GDM1 (cell line): Measurements from ENCODE around the gene ZFAND5.

Experiments
- DNase-seq: peaks from one replicate; lab custom pipeline; 2025; lab: John Stamatoyannopoulos, UW

ZFAND5 gene

DNA sequence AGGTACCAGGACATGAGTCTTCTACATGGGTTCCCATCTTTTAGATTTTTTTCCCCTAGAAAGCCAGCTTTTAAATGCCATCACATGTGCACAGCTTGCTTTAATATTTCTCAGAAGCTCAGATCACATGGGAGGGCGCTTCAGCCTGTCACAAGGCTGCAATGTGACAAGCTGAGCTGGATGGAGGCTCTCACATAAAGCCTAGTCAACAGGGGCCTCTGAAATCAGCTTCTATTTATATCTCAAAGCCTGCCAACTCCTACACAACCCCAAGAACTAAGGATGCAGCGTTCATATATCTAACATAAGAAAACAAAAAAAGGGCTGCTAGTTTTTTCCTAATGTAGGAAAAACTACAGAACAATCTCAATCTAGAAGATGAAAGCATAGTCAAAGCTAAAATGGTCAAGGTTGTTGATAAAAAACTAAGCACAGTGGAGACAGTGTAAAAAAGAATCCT, 2.3 kb downstream of the ZFAND5 start:
- no peak for DNase-seq

DNA sequence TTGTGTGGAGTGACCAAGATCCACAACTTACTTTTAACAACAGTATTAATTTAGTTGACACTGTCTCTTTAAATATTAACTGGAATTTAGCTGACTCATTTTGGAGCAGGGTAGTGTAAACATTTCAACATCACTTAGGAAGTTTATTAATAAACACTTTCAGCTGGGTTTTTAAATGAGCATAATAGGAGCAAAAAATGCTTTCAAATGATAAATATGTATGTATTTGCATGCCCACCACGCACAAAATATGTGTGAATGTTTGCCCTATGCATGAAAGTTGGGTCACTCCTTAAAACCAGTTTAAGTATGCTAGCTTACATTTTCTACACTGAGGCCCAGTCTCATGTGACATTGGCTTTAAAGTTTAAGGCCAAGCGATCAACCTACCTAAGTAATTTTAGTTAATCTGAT, 2.9 kb downstream of the ZFAND5 start:
- no peak for DNase-seq

DNA sequence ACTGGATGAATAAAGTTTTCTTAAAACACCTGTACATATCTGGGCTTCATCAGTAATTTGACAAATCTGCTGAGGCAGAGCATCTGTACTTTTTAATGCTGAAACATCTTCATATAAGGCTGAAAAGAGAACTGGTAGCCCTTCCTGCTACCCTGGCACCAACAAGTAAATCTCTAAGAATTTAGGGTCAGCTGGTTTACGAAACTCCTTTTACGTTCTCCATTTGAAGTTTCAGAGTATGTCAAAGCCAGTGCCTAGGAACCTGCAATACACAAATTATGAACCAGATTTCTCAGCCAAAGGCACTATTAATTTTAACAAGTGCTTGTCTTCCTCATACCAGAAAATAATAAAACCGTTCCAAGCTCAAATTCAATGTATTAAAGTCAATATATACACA, 3.8 kb downstream of the ZFAND5 start:
- DNase-seq = no peak

GRCh38 chr9:72360324-72360723, 4.7 kb downstream of the ZFAND5 start:
- no peak for DNase-seq

DNA sequence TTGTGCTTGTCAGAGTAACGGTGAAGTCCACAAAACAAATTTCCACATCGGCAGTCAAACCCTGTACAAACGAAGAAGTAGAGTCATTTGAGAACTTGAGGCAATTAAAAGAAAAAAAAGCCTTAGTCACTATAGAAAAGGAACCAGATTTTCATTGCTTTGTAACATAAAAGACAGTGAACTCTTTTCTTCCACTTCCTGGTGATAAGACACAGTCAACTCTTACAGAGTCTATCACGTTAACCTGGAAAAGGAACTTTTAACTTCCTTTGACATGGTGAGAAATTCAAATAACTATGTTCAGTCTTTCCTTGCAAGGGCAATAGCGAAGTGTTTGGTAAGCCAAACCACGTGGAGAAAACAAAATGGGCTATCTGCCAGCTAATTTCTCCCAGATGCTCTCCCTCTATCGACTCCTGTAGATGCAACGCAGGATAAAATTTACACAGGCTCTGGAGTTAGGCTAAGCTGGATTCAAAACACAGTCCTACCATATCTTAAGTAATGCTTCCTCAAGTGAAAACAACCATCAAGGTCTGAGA, 8.9 kb downstream of the ZFAND5 start:
- DNase-seq = no peak

DNA sequence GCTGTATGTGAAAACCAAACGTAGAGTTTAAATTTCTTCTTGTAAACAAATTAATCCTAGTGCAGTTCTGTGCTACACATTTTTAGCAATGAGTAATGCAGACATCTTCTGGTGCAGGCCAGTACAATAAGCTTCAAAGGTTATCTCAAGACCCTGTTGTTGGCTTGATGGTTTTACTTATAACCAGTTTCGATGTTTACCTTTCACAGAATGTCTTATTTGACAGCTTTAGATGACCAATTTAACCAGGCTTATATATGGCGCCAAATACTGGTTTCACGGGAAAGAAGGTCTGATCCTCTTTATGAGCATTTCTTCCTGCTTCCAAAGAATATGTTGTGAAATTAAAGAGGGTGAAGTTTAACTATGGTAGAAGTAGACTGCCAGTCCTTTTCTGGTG, 9.9 kb downstream of the ZFAND5 start:
- no peak for DNase-seq

DNA sequence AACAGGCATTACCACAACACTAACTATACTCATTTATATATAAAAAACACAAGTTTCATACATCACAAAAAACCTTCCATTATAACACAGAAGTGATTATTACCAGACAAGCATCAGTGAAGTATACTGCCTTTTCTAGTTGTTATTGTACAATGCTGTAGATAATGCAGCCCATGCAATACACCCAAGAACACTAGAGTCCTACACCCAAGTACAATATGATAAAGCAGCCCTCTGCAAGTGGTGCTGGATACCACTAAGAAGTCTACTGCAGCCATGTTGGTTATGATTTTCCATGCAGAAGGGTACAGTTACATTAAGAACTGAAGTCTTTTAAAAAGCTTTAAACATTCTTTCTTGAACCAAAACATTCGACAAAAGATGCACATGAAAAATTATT, 10.3 kb downstream of the ZFAND5 start:
- no peak for DNase-seq

DNA sequence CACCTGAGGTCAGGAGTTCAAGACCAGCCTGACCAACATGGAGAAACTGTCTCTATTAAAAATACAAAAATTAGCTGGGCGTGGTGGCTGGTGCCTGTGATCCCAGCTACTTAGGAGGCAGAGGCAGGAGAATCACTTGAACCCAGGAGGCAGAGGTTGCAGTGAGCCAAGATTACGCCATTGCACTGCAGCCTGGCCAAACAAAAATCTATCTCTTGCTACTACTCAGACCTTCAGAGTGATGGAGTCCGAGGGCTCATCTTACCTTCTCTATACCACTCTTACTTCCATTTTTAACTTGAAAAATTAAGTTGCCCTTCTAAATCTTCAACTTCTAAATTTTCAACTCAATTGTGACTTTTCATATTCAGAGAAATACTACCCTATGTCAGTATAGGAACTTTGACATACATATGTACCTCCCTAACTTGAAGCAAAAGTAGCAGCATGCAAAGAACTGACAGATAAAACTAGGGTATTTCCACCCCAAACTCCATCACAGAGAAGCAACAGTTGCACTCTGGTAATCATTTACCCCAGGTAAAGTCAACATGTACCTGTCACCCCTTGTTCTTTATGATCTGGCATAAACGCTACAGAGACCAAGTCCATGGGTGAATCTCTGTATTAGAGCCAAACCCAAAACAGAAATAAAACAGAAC, 11.4 kb downstream of the ZFAND5 start:
- no peak for DNase-seq

GRCh38 chr9:72352911-72353388, 12.1 kb downstream of the ZFAND5 start:
- no peak for DNase-seq

DNA sequence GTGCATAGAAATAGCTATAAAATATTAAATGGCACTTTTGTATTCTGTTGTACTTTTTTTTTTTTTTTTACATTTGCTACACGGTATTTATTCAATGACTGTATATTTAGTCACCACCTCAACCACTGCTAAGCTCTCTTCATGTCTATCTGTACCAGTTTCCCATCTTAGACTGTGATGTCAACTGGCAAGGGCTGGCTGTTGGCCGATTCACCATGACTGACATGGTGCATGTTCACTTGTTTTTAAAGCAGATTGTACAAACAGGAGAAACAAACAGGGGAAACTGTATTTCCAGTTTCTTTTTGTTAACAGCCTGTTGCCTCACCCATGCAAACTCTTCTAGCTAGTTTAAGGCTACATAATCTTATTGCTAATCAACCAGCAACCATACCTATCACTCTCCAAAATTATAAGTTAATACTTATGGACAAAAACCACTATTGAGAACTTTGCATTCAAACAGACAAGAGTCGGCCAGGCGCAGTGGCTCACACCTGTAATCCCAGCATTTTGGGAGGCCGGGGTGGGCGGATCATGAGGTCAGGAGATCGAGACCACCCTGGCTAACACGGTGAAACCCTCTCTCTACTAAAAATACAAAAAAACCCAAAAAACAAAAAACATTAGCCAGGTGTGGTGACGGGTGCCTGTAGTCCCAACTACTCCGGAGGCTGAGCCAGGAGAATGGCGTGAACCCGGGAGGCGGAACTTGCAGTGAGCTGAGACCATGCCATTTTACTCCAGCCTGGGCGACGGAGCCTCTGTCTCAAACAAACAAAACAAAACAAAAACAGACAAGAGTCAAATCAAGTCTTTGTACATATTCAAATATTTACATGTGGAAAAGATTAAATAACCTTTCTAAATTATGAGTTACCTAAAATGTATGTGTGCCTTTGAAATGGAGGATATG, 13.2 kb downstream of the ZFAND5 start:
- no peak for DNase-seq

GRCh38 chr9:72349911-72350310, 15.1 kb downstream of the ZFAND5 start:
- DNase-seq = no peak

- no peak for DNase-seq
Observed at GRCh38 chr9:72349240-72349639, 15.8 kb downstream of the ZFAND5 start.

- DNase-seq = no peak
Observed at GRCh38 chr9:72346333-72346732, 18.7 kb downstream of the ZFAND5 start.

- no peak for DNase-seq
Observed at GRCh38 chr9:72338631-72339030, 26.4 kb downstream of the ZFAND5 start.

GRCh38 chr9:72337286-72337685, 27.7 kb downstream of the ZFAND5 start:
- no peak for DNase-seq

GRCh38 chr9:72334658-72335337, 30.2 kb downstream of the ZFAND5 start:
- no peak for DNase-seq

GRCh38 chr9:72333709-72334108, 31.3 kb downstream of the ZFAND5 start:
- DNase-seq = no peak

DNA sequence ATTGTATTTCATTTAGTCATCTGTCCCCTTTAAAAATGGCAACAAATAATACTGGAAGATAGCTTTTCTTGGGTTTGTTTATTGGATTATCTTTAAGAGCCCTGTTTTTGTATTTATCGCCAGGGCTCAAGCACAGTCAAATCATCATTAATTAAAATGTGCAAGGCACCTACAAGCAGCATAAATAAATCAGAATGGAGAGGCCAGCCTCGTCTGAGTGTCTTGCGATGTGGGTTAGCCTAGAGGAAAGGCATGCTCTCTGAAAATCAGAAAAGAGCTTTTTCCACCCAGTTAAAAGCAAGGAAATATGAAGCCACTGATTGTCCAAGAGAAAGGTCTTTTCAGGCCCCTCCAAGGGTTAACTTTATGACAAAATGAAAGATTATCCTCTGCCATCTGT, 31.8 kb downstream of the ZFAND5 start:
- DNase-seq = no peak

GRCh38 chr9:72332351-72332750, 32.7 kb downstream of the ZFAND5 start:
- no peak for DNase-seq

DNA sequence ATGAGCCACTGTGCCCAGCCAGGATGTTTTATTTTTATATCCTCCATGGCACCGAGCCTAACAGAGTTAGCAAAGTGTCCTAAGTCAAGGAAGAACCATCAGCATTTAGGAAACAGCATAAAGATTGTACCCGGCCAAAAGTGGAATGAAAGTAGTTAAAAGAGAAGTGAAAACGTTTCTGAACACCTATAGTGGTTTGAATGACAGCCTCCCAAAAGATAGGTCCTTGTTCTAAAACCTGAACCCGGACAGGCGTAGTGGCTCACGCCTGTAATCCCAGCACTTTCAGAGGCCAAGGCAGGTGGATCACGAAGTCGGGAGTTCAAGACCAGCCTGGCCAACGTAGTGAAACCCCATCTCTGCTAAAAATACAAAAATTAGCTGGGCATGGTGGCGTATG, 37.4 kb downstream of the ZFAND5 start:
- DNase-seq = no peak

DNA sequence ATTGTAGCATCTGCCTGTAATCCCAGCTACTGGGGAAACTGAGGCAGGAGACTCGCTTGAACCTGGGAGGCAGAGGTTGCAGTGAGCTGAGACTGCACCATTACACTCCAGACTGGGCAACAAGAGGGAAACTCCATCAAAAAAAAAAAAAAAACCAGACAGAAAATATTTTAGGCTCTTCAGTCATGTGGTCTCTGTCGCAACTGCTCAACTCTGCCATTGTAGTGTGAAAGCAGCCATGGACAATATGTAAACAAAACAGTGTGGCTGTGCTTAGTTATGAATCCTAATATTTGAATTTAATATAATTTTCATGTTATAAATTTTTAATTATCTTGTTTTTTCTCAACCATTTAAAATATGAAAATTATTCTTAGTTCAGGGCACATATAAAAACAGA, 38.4 kb downstream of the ZFAND5 start:
- no peak for DNase-seq

- no peak for DNase-seq
Observed at GRCh38 chr9:72324974-72325373, 40.0 kb downstream of the ZFAND5 start.
